Measurements from ENCODE around the gene SERPIND1.
"Not testable (repeated sequence)": the region's sequence is repeated elsewhere in the genome, so short reads cannot be mapped to it uniquely, and the experiment has no call there.

SERPIND1 gene

GRCh38 chr22:20773793-20774212, at the start of gene SERPIND1:
Gene SERPIND1, plus strand, starts transcription at chr22:20774113. Its CDS starts 5,200 bp downstream, at chr22:20779313.
- DNase-seq (ENCODE audit: low read depth in 2 of 2): no peak

DNA sequence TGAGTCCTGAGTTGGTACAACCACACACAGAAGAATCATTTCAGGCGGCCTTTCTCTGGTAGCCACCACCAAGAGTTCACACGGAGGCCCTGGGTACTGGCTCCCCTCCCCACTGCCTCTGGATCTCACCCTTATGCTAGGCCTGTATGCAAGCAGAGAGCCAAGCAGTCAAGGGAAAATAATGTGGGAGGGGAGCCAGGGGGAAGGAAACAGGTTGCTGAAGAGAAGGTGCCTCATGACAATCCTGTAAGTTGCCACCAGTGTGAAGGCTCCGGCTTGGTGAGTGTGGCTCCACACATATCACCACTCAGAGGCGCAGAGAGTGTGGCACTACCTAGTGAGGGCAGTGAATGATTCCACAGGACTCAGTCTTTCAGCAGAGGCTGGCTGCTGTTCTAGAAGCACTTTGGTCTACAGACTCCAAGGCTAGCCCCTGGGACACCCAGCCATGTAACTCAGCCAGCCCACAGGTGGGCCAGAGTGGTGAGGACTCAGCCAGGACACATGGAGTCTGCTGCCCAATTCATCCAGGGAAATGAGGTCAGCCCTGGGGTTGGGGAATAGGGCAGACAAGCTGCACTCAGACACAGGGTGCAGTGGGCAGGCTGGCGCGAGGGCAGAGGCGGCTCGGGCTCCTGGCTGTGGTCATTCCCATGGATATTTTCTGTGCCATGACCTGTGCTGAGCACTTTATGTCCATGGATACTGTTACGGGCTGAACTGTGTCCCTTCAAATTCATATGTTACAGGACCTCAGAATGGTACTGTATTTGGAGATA, 49.0 kb upstream of the SERPIND1 start:
- no peak for DNase-seq (ENCODE audit: low read depth in 2 of 2)

DNA sequence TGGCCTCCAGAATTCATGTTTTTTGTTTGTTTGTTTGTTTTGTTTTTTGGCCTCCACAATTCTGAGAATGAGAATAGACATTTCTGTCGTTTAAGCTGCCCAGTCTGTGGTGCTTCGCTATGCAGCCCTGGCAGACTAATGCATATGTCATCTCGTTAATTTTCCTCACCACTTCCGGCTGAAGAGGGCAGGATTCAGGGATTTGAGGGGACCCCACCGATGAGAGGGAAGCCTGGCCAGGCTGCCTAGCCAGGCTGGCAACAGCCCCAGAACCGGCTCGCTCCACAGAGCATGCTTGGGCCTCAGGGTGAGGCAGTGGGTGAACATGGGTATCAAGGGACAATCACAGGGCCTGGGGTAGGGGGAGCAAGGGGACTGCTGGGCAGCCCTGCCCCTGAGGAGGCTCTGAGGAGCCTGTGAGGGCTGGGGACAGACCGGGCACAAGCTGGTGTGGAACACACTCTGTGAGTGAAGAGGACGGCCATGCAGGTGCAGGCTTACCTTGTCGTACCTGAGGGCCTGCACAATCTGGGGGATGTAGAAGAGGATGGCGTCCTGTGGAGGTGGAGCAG, 47.8 kb upstream of the SERPIND1 start:
- no peak for DNase-seq (ENCODE audit: low read depth in 2 of 2)

DNA sequence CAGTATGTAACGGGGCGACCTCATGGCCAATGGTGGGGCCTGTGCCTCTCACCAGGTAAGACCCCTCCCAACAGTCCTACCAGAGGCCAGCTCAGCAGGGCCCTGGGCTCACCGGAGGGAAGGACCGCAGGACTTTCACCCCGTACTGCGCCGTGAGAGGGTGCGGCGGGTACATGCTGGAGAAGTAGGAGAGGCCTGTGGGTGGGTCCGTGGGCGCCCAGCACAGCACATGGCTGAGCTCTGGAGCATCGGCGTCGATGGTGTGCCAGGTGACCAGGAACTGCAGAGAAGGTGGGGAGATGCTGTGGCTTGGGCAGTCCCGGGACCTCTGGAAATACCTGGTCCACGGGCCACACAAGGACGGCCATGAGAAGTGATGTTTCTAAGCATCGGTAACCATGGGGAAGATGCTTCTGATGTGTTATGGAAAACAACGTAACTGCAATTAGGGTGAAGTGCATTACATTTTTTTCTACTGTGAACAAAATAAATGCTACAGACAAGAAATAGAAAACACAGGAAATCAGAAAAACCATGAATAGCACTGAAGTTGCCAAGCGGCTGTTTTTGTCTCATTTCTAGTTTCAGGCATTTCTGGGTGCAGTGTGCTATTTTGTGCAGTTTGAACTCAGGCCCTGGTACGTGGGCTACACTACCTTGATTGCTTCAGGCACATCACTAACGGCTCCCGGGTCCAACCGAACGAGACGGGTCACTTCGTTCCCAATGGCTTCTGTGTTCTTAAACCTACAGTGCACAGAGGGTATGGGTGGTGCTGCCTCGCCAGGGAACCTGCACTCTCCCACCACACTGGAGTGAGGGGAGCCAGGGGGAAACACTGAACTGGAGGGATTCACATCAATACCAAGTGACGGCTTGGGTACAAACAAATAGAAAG, 46.5 kb upstream of the SERPIND1 start:
- no peak for DNase-seq (ENCODE audit: low read depth in 2 of 2)

DNA sequence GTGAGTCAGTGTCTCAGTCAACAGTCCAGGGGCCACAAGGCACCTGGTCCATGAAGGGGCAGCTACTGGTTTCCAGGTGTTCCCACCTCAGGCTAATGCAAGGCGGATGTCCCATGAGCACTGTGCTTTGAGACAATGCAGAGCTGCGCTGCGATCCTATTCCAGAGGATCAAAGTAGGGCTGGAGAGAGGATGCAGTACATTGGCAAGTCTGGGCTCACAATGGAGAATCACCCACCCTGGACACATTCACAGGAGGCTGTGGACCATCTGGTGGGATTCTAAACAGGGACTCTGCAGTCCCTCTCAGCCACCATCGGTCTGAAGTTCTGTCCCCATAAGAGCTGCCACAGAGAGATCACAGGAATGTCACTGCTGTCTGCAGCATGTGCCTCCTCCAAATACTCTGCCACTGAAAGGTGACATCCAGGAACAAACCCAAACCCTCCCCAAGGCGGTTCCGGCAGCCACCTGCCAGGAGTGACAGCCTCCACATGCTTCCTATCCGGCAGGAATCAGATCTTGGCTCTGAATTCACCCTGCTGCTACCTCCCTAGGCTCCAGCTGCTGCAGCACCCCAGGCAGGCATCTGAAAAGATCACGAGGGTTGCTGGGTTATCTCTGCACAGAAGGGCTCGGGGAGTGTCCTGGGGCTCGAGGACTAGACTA, 45.3 kb upstream of the SERPIND1 start:
- DNase-seq (ENCODE audit: low read depth in 2 of 2): no peak

DNA sequence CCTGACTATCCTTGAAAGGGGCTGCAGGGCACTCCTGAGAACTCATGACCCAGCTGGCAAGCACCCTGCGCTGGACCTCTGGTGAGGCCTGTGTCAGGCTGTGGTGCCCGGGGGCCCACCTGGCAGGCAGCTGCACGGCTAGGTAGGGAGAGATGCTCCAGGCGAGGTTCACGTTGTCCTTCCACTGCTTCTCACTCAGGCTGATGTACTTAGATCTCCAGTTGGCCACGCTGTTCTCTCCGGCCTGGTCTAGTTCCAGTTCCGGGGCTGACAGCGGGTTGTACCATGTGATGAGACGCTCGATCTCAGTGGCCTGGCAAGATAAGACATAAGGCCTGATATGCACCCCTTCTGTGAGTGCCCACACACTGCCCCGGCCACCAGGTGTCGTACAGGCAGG, 44.7 kb upstream of the SERPIND1 start:
- DNase-seq (ENCODE audit: low read depth in 2 of 2): no peak

- DNase-seq (ENCODE audit: low read depth in 2 of 2): not testable (repeated sequence)
Measured at GRCh38 chr22:20732431-20732830, 41.5 kb upstream of the SERPIND1 start.

DNA sequence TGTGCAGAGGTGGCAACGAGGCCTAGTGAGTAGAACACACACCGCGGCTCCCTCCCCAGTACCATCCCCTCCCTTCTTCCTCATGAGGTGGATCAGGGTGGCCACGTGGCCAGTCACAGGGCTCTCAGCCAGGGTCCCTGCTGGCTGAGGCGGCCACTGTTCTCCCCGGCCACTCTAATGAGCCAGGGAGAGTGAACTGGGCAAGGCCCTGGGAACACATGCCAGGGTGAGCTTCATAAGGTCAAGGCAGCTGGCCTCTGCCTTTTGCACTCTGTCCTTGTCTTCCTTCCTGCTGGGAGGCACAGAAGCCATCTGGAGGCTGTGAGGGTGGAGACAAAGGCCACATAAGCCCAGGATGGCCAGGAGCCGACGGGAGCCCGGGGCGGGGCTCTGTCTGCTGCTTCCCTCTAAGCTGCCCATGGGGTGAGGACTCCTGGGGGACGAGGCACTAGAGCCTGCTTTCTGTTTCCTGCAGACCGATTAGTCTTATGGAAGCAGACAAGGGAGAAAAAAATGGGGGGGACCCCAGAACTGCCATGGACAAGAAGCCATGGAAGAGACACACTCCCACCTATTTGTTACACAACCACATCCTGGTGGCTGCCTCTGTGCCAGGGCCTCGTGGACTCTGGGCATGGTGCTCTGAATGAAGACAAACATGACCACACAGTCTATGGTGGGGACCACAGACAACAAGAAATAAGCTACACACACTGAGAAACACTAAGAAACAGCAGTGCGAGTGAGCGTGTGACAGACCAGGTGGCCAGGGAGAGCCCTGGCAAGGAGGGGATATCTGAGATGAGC, 38.4 kb upstream of the SERPIND1 start:
- DNase-seq (ENCODE audit: low read depth in 2 of 2): not testable (repeated sequence)

DNA sequence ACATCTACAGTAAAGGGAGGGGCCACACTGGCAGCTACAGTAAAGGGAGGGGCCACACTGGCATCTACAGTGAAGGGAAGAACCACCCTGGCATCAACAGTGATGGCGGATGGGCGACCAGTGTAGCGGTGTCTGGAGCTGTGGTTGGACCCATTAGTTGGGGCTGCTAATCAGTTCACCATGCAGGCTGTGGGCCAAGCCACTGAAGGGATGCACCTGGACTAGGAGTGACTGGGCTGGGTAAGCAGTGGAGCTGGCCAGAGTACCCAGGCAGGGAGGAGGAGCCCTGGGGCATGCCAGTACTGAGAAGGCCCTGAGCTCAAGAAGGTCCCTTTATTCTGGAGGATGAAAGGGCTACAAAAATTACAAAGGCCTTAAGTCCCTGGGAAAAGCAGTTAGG, 37.0 kb upstream of the SERPIND1 start:
- not testable (repeated sequence) for DNase-seq (ENCODE audit: low read depth in 2 of 2)

DNA sequence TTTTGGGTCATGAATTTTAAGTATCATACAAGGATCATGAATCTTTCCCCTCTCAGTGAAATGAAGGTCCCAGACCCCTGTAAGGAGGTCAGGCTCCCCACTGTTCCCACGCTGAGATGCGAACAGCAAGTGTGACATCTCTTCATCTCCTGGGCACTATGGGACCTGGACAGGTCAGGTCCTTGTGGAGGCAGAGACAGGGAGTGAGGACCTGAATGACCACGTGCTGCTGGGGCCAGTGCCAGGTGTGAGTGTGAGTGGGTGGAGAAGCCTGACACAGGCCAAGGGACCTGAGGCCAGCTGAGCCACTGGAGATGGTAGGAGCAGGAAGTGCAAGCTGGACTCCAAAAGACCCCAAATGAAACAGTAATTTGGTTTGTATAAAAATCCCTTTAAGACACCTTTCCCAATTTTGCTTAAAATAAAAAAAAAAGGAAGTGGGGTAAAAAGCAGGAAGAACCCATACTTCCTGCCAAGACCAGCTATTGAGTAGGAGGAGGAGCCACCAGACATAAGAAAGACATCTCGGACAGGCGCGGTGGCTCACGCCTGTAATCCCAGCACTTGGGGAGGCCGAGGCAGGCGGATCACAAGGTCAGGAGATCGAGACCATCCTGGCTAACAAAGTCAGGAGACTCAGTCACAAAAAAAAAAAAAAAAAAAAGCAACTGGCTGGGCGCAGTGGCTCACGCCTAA, 35.4 kb upstream of the SERPIND1 start:
- no peak for DNase-seq (ENCODE audit: low read depth in 2 of 2)

- no peak for DNase-seq (ENCODE audit: low read depth in 2 of 2)
Measured at GRCh38 chr22:20740222-20740951, 33.5 kb upstream of the SERPIND1 start.

- no peak for DNase-seq (ENCODE audit: low read depth in 2 of 2)
Measured at GRCh38 chr22:20741008-20741633, 32.8 kb upstream of the SERPIND1 start.

DNA sequence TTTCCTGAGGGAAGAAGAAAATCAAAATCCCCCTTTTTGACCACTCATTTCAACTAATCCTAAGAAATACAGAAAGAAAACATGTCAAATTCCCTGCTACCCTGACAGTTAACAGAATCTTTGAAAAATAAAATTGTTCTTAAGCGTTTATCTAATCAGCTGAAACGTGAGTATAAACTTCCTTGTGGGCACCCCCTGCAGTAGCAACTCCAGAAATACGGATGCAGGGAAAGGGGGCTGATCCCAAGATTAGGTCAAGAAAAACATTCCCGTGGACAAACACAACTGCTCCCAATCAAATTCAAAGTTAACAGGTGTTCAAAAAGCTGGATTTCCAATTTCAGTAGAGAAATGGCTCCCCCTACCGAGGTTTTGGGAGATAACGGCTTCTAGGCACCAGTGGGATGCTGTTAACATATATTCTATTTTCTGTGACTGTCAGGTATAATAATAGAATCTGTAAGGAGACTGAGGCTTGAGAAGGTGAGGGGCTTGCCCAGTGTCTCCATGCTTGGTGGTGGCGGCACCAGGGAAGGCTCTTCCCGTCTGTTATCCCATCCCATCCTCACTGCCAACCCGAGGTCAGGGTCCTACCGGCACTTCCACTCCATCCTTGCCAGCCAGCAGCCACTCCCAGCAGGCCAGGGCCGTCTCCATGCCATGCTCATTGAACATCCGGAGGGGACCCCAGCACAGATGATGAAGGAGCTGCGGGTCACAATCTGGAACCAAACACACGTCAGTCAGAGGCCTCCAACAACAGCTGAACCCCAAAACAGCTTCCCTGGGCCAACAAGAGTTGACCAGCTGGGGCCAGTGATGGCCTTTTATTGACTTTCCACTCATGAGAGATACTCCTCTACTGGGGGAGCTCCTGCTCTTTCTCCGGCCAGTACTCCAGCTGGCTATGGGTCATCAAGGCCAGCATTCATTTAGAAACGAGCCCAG, 32.0 kb upstream of the SERPIND1 start:
- peak; percentile 9 to 27 for DNase-seq (ENCODE audit: low read depth in 2 of 2)

- no peak for DNase-seq (ENCODE audit: low read depth in 2 of 2)
Measured at GRCh38 chr22:20742764-20743163, 31.1 kb upstream of the SERPIND1 start.

DNA sequence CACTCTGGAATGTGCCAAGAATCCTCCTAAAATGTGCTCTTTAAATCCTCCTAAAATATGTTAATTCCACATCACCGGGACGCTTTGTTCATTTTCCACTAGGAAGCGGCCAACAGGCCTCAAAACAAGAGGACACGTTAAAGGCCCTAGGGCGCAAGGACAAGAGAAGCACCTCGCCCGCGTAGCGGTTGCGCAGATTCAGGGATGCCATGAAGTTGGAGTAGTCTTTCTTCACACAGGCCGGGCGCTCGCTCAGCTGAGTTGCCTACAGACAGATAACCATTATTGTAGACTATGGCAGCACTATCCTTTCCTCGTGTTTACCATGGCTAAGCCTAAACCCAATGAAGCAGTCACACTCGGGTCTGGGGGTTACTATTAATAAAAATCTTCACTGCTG, 29.5 kb upstream of the SERPIND1 start:
- DNase-seq (ENCODE audit: low read depth in 2 of 2): no peak

- no peak for DNase-seq (ENCODE audit: low read depth in 2 of 2)
Measured at GRCh38 chr22:20745119-20745518, 28.8 kb upstream of the SERPIND1 start.

GRCh38 chr22:20746431-20747189, 27.3 kb upstream of the SERPIND1 start:
- DNase-seq (ENCODE audit: low read depth in 2 of 2): no peak

Measured in stimulated activated CD4-positive, alpha-beta T cell treated with anti-CD3 and anti-CD28 coated beads, Interleukin-1b, Interleukin-23, amount 100 ng/mL, for 4 hours (primary cell).